K562 (cell line): ENCODE measurements around the gene SERTAD1. TPM values are rescaled to one million over a fixed set of nuclear protein-coding genes. Genes with fewer than 3 reads are reported as not detected.

Experiments
- CHD1 ChIP-seq: fragments of 200-600 bp; sonication (generic); IDR thresholded peaks from one replicate; pipeline ENCODE4 v1.6.1; 2012; ENCODE audit warnings: mild to moderate bottlenecking, moderate library complexity, low read length, inconsistent platforms
- FOXJ2 ChIP-seq: fragments of 200-800 bp; sonication (Bioruptor generic); IDR thresholded peaks from 2 replicates; pipeline ENCODE4 v1.6.1; 2016; ENCODE audit warnings: missing genetic modification characterization, missing compliant biosample characterization
- FOXM1 ChIP-seq, 2 experiments: fragments of 450-650 bp in 1 of 2; sonication (generic) in 1 of 2; formaldehyde crosslinking in 1 of 2; IDR thresholded peaks; 2 replicates each; pipeline versions ENCODE4 v1.6.1 to v1.9.0; 2017 to 2022; ENCODE audit warnings: low read depth in 2 of 2, mild to moderate bottlenecking in 2 of 2, missing genetic modification reagents in 1 of 2, moderate library complexity in 1 of 2
- HNRNPH1 ChIP-seq: fragments of 200-400 bp; formaldehyde crosslinking; optimal IDR thresholded peaks from 2 replicates; pipeline ENCODE3; 2017; ENCODE audit warnings: low read depth, mild to moderate bottlenecking, low read length, moderate library complexity
- IFI16 ChIP-seq: fragments of 250-450 bp; sonication (Bioruptor Pico); IDR thresholded peaks from 2 replicates; pipeline ENCODE4 v2.1.2; 2022; ENCODE audit warnings: mild to moderate bottlenecking, inconsistent platforms
- JUN ChIP-seq, 2 experiments: sonication (generic) in 1 of 2; formaldehyde crosslinking in 1 of 2; IDR thresholded peaks; 2 replicates each; pipeline versions ENCODE4 v1.6.1 to v1.8.0; 2012 to 2022; ENCODE audit warnings: borderline replicate concordance in 2 of 2, mild to moderate bottlenecking in 2 of 2, improper control_type of control experiment in 1 of 2, low read depth in 1 of 2, low read length in 1 of 2, missing genetic modification reagents in 1 of 2
- MAZ ChIP-seq, 2 experiments: fragments of 450-650 bp in 1 of 2; sonication (generic) in 1 of 2; formaldehyde crosslinking; IDR thresholded peaks in 1 of 2; conservative IDR thresholded peaks in 1 of 2; 2 replicates each; pipeline versions ENCODE4 v1.4.0 to v1.5.0; 2020; ENCODE audit warnings: mild to moderate bottlenecking in 1 of 2, missing genetic modification reagents in 1 of 2
- NCOA2 ChIP-seq, 2 experiments: fragments of 450-650 bp; IDR thresholded peaks; 2 replicates each; pipeline ENCODE4 v1.6.1; 2018; ENCODE audit warnings: mild to moderate bottlenecking in 2 of 2, moderate library complexity in 1 of 2; ENCODE audit not compliant: partially characterized antibody in 2 of 2
- NFXL1 ChIP-seq: fragments of 450-650 bp; formaldehyde crosslinking; IDR thresholded peaks from 2 replicates; pipeline ENCODE4 v1.4.0; 2021; ENCODE audit warnings: mild to moderate bottlenecking
- NR4A1 ChIP-seq, 2 experiments: fragments of 250-450 bp in 1 of 2; fragments of 450-650 bp in 1 of 2; sonication (Bioruptor Pico) in 1 of 2; IDR thresholded peaks; 2 replicates each; pipeline versions ENCODE4 v1.4.0 to v1.6.1; 2016 to 2020; ENCODE audit warnings: mild to moderate bottlenecking in 2 of 2, missing compliant biosample characterization in 1 of 2, missing genetic modification characterization in 1 of 2, moderate library complexity in 1 of 2
- RB1 ChIP-seq: fragments of 450-650 bp; IDR thresholded peaks from 2 replicates; pipeline ENCODE4 v1.6.1; 2017; ENCODE audit warnings: low read depth, mild to moderate bottlenecking
- REST ChIP-seq, 2 experiments: fragments of 450-650 bp; formaldehyde crosslinking in 1 of 2; IDR thresholded peaks; 2 replicates each; pipeline versions ENCODE4 v1.4.0 to v1.6.1; 2014 to 2020; ENCODE audit warnings: mild to moderate bottlenecking in 2 of 2, borderline replicate concordance in 1 of 2, low read depth in 1 of 2
- ZNF354B ChIP-seq: fragments of 250-450 bp; sonication (Bioruptor Pico); IDR thresholded peaks from 2 replicates; pipeline ENCODE4 v1.4.0; 2020
- ZNF384 ChIP-seq: IDR thresholded peaks from 2 replicates; pipeline ENCODE4 v1.6.1; 2012; ENCODE audit warnings: low read depth, low read length, improper control_type of control experiment
- ZNF507 ChIP-seq: conservative IDR thresholded peaks from 2 replicates; pipeline ENCODE4 v1.6.1; 2017; ENCODE audit warnings: missing genetic modification characterization, missing compliant biosample characterization
- ZNF77 ChIP-seq: fragments of 250-450 bp; sonication (Bioruptor Pico); IDR thresholded peaks from 2 replicates; pipeline ENCODE4 v1.5.0; 2020
- polyA plus RNA-seq, 8 experiments: library from polyadenylated mRNA; depleted of rRNA in 4 of 8; stranded (reverse) in 5 of 8; unstranded in 3 of 8; fragments of >200 nt; fragmentation: Nextera tagmentation in 2 of 8; fragmentation: Illumina TruSeq in 1 of 8; extraction: Ambion mirVana in 2 of 8; extraction: Trizol in 1 of 8; gene quantifications; 2 replicates each; pipeline versions ENCODE4 v1.2.1 to v1.2.3, GENCODE V29; 2011 to 2014; ENCODE audit warnings: inconsistent platforms in 1 of 8, missing spikeins in 1 of 8
- total RNA-seq, 7 experiments: library from RNA; depleted of rRNA in 6 of 7; stranded (reverse); fragments of >200 nt in 6 of 7; fragmentation: Illumina TruSeq in 2 of 7; extraction: Trizol in 2 of 7; gene quantifications; 2 replicates each; pipeline versions ENCODE4 v1.2.1 to v1.2.3, GENCODE V29; 2011 to 2021; ENCODE audit warnings: low replicate concordance in 1 of 7

The SERTAD1 gene
- total and polyA plus RNA-seq, 9 of the 15 experiments (the other 6 are each of a cell fraction or from before 2014, with no cell fraction given): 0.15 to 8.7 (median 4.9) TPM

DNA sequence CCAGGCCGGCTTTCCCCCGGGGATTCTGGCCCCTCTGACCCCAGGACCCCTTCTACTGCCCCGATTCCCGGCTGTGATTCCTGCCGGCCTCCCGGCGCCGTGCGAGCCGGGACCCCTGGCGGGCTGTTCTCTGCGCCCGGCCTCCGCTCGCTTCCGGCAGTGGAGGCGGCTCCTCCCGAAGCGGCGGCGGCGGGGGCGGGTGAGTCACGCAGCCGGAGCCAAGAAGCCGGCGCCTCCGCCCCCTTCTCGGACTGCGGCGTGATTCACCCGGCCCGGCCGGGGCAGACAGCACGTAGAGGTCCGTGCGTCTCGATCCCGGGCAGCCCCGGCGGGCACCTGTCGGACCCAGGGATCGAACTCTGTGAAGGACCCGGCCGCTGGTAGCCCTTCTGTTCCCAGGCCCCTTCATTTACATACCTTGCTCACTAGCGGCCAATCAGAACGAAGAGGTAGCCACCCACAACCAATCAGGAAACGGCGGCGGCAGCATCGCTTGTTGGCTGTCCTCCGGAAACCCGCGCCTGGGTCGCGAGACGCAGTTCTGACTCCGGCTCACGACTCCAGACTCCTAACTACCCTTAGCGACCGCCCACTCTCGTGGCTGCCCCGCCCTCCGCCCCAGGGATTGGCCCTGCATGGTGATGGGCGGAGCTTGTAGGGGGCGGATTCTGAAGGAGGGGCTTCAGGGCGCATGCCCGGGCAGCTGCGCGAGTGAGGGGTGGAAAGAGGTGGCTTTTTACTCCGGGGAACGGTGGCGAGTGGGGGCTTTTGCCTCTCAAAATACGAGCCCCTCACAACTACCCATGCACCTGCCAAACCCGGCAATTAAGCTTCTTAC lies at the start of gene SERTAD1 (continued):
- TF ChIP-seq NCOA2 (IDR thresholded peaks at IDR 0.05; ENCODE audit: partially characterized antibody in 2 of 2) (no peak), JUN (IDR thresholded peaks at IDR 0.05; ENCODE audit: borderline replicate concordance, low read depth, low read length) (no peak), JUN (CRISPR knock-in tag; IDR thresholded peaks at IDR 0.05; ENCODE audit: borderline replicate concordance) (no peak), MAZ (CRISPR knock-in tag; conservative IDR thresholded peaks at IDR 0.05 in 1 of 2, IDR thresholded peaks at IDR 0.05 in 1 of 2) (peak in 1 of 2 experiments; percentile 93; a peak in 3 of 4 replicates), NR4A1 (CRISPR knock-in tag; IDR thresholded peaks at IDR 0.05) (no peak), NR4A1 (tag; IDR thresholded peaks at IDR 0.05) (no peak), IFI16 (CRISPR knock-in tag) (no peak), HNRNPH1 (no peak), ZNF507 (tag) (no peak), REST (IDR thresholded peaks at IDR 0.05; ENCODE audit: borderline replicate concordance) (peak; percentile 30; the same call in 1 of the 2 replicates), REST (CRISPR knock-in tag; IDR thresholded peaks at IDR 0.05; ENCODE audit: low read depth) (0 out of 2 replicates have a peak, but pooled peaks have one; percentile 41), FOXJ2 (tag) (no peak; the same call in 1 of the 2 replicates), CHD1 (no peak), ZNF354B (CRISPR knock-in tag) (no peak), ZNF384 (no peak), ZNF77 (no peak), RB1 (peak; percentile 69), NFXL1 (CRISPR knock-in tag) (no peak), FOXM1 (IDR thresholded peaks at IDR 0.05; ENCODE audit: low read depth) (no peak), FOXM1 (CRISPR knock-in tag; IDR thresholded peaks at IDR 0.05; ENCODE audit: low read depth) (peak; percentile 54; the same call in 1 of the 2 replicates)
